Ectodermal cell (in vitro differentiated cells): ENCODE results near the gene RNH1.

ENCODE experiments used
- H3K27ac ChIP-seq: 2 replicates; pipeline ENCODE4 v1.7.0; 2013; ENCODE audit warnings: mild to moderate bottlenecking, low read depth, low read length; ENCODE audit not compliant: insufficient read depth, poor library complexity, severe bottlenecking
- H3K27me3 ChIP-seq: 2 replicates; pipeline ENCODE4 v1.7.0; 2013; ENCODE audit warnings: mild to moderate bottlenecking, low read length; ENCODE audit not compliant: insufficient read depth, control insufficient read depth, poor library complexity, severe bottlenecking
- H3K36me3 ChIP-seq: one replicate; pipeline ENCODE4 v1.7.0; 2013; ENCODE audit warnings: low read length; ENCODE audit not compliant: control insufficient read depth, insufficient read depth
- H3K4me1 ChIP-seq: one replicate; pipeline ENCODE4 v1.7.0; 2013; ENCODE audit warnings: low read length; ENCODE audit not compliant: control insufficient read depth, insufficient read depth
- H3K4me3 ChIP-seq: 2 replicates; pipeline ENCODE4 v1.7.0; 2013; ENCODE audit warnings: low read depth, low read length, control low read depth; ENCODE audit not compliant: insufficient read depth
- H3K9me3 ChIP-seq: 2 replicates; pipeline ENCODE4 v1.7.0; 2013; ENCODE audit warnings: mild to moderate bottlenecking, low read length, moderate library complexity; ENCODE audit not compliant: control insufficient read depth
- WGBS, 2 experiments: methylation state at CpG; one replicate each; pipeline ENCODE4 v1.1.7; 2013; ENCODE audit warnings: missing lambda C conversion rate in 2 of 2; 5-methylcytosine and 5-hydroxymethylcytosine counted together

The RNH1 gene

DNA sequence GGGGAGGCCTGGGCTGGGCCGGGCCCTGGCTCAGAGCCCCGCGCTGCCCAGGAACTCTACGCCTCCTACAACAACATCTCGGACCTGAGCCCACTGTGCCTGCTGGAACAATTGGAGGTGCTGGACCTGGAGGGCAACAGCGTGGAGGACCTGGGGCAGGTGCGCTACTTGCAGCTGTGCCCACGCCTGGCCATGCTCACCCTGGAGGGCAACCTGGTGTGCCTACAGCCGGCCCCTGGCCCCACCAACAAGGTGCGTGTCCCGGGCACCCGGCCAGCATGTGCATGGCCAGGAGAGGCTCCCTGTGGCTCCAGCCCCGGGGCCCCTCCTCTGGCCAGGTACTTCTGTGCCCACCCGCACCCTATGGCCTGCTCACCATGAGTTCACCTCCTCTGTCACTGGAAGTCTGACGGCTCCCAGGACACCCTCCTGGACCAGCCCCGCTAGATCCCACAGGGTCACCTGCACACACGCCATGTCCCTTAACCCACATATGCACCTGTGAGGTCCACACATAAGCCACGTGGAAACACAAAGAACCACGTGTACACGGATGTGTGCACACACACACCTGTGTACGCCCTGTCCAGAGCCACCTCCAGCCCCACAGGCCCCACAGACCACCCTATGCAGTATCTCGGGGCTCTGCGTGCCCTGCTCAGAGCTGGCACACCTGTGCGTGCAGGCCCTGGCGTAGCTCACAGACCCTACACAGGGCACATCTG is 43.1 kb upstream of the RNH1 start:
- WGBS, 2 experiments, result 94 to 95% methylated on average over 25 of the region's 25 CpGs
- H3K36me3 ChIP-seq, result no peaks in the 10 kb centered on the region

DNA sequence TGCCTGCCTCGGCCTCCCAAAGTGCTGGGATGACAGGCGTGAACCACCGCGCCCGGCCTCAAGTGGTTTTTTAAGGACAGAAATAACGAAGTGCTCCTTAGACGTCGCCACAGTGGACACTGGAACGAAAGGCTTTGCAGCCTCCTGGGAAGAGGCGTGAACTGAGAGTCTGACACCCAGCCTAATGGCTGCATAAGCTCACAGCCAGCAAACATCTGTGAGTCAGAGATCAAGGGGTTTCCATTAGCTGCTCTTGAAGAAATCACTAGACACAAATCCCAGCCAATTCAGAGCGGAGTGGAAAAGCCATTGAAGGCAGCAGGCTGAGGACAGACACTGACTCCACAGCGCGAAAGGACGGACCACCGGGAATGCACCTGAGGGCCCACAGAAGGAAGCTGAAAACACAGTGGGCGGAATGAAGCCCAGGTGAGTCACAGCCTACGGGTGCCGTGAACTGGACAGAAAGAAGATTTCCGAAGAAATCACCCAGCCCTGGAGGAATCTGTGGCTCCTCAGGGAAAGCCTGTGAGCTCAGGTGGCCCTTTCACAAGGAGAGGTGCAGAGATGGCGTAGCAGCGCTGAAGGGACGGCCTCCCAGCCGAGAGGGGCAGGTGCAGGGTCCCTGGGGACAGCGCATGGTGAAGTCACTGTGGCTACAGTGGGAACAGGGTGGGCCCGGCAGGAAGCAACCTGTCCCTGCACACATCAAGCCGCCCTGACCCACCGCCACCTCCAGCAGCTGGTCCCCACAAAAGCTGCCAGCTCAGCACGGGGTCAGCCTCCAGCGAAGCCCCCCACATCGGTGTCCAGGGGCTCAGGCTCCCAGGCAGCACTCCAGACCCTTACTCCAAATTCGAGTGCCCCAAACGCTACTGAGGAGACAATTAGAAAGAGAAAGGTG is 41.9 kb upstream of the RNH1 start:
- WGBS, 2 experiments, result 89 to 91% methylated on average over 32 of the region's 32 CpGs
- no peaks in the 10 kb centered on the region for H3K9me3 ChIP-seq

More for the DNA sequence above, 43.1 kb upstream of the RNH1 start:
- H3K27me3 ChIP-seq, result peaks cover 11% of the 10 kb centered on the region
- H3K4me3 ChIP-seq, result no peak overlapping the region
- no peak overlapping the region for H3K27ac ChIP-seq
- H3K4me1 ChIP-seq, result peaks cover 4% of the 10 kb centered on the region
- H3K9me3 ChIP-seq, result no peaks in the 10 kb centered on the region

GRCh38 chr11:545171-545570 is 38.1 kb upstream of the RNH1 start:
- Histone ChIP-seq H3K9me3 (no peaks in the 10 kb centered on the region), H3K36me3 (no peaks in the 10 kb centered on the region), H3K4me3 (no peak overlapping the region), H3K27me3 (no peaks in the 10 kb centered on the region), H3K27ac (no peak overlapping the region), H3K4me1 (peaks cover 12% of the 10 kb centered on the region)
- WGBS, 2 experiments, result 89% methylated on average over 11 of the region's 11 CpGs

More for the DNA sequence above, 41.9 kb upstream of the RNH1 start:
- H3K4me1 ChIP-seq, result peaks cover 4% of the 10 kb centered on the region
- no peaks in the 10 kb centered on the region for H3K36me3 ChIP-seq
- H3K27me3 ChIP-seq, result peaks cover under 1% of the 10 kb centered on the region
- H3K27ac ChIP-seq, result no peak overlapping the region
- no peak overlapping the region for H3K4me3 ChIP-seq

DNA sequence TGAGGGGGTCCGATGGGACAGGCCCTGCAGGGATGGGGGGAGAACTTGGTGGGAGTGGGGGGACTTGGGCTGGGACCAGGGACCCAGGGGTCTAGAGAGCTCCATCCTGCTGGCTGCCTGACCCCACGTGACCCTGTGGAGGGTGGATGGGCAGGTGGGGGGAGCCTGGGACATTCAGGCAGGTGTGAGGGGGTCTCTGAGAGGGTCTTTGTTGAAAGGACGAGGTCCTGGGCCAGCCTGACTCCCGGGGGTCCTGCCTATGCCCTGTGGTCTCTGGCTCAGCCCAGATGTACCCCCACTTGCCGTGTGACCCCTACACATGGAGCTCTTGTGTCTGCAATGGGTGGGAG is 37.8 kb upstream of the RNH1 start:
- peaks cover 12% of the 10 kb centered on the region for H3K4me1 ChIP-seq
- H3K9me3 ChIP-seq, result no peaks in the 10 kb centered on the region
- H3K4me3 ChIP-seq, result no peak overlapping the region

DNA sequence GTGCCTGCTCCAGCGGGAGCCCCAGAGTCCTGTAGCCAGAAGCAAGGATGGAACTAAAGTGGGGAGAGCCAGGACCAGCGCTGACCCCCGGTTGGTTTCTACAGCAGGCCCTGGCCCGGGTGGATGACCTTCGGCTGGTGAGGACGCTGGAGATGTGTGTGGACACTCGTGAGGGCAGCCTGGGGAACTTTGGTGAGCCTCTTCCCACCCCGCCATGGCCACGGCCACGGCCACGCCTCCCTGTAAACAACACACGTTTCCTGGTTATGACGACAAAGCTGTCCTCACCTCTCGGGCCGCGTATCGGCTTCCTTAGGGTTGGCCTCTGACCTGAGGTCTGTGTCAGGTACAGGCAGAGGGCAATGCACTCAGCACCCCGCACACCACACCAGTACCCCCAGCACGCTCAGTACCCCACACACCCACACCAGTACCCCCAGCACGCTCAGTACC is 34.4 kb upstream of the RNH1 start:
- Histone ChIP-seq H3K4me1 (peaks cover 21% of the 10 kb centered on the region), H3K9me3 (no peaks in the 10 kb centered on the region), H3K27ac (no peak overlapping the region), H3K4me3 (no peak overlapping the region), H3K36me3 (no peaks in the 10 kb centered on the region), H3K27me3 (peaks cover 24% of the 10 kb centered on the region)
- WGBS, 2 experiments, result 93 to 95% methylated on average over 18 to 19 of the region's 20 CpGs

More for the DNA sequence above, 37.8 kb upstream of the RNH1 start:
- Histone ChIP-seq H3K36me3 (no peaks in the 10 kb centered on the region), H3K27me3 (no peaks in the 10 kb centered on the region), H3K27ac (no peak overlapping the region)
- 80 to 82% methylated on average over 5 of the region's 5 CpGs for WGBS, 2 experiments

- no peaks in the 10 kb centered on the region for H3K36me3 ChIP-seq
- H3K4me3 ChIP-seq, result no peak overlapping the region
- H3K27ac ChIP-seq, result no peak overlapping the region
- WGBS, 2 experiments, result 82 to 83% methylated on average over 23 of the region's 23 CpGs
- H3K4me1 ChIP-seq, result peaks cover 21% of the 10 kb centered on the region
- peaks cover 30% of the 10 kb centered on the region for H3K27me3 ChIP-seq
- H3K9me3 ChIP-seq, result no peaks in the 10 kb centered on the region
Observed at GRCh38 chr11:540583-541432, 33.8 kb upstream of the RNH1 start.

DNA sequence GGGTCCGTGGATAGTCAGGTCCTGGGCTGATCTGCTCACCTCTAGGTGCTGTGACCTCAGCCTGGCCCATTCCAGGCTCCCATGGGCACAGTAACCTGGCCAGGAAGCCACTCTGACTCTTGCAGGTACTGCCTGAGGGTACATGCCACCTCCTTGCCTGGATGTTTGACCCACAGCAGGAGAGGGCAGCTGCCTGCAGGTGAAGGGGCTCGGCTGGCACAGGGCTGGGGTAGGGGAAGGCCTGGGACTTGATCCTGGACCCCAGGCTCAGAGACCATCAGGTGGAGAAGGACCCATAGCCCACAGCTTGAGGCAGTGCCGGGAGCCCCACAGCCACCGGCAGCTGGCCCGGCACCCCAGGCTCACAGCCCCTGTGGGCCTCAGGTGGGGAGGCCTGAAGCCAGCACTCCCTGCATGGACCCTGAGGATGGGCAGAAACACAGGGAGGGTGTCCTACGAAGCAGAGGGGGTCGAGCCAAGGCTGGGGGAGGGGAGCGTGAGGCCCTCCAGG is 33.0 kb upstream of the RNH1 start:
- H3K27ac ChIP-seq, result no peak overlapping the region
- WGBS, 2 experiments, result 87 to 88% methylated on average over 8 of the region's 8 CpGs
- H3K9me3 ChIP-seq, result no peaks in the 10 kb centered on the region
- H3K27me3 ChIP-seq, result peaks cover 30% of the 10 kb centered on the region
- H3K4me3 ChIP-seq, result no peak overlapping the region
- H3K36me3 ChIP-seq, result no peaks in the 10 kb centered on the region
- peaks cover 21% of the 10 kb centered on the region for H3K4me1 ChIP-seq

- Histone ChIP-seq H3K27ac (no peak overlapping the region), H3K4me1 (peaks cover 23% of the 10 kb centered on the region), H3K27me3 (peaks cover 30% of the 10 kb centered on the region), H3K9me3 (no peaks in the 10 kb centered on the region), H3K4me3 (no peak overlapping the region), H3K36me3 (peaks cover 4% of the 10 kb centered on the region)
- WGBS, 2 experiments, result 94 to 95% methylated on average over 20 of the region's 20 CpGs
Observed at GRCh38 chr11:538431-539051, 31.5 kb upstream of the RNH1 start.

GRCh38 chr11:537622-538430 is 30.8 kb upstream of the RNH1 start:
- H3K4me3 ChIP-seq, result peak overlapping the region; percentile 24
- WGBS, 2 experiments, result 48 to 51% methylated on average over 19 of the region's 19 CpGs
- peaks cover 8% of the 10 kb centered on the region for H3K36me3 ChIP-seq
- H3K27me3 ChIP-seq, result peaks cover 30% of the 10 kb centered on the region
- no peak overlapping the region for H3K27ac ChIP-seq
- peaks cover 23% of the 10 kb centered on the region for H3K4me1 ChIP-seq
- H3K9me3 ChIP-seq, result no peaks in the 10 kb centered on the region
